Hepatocyte (in vitro differentiated cells): ENCODE measurements around the gene ARSA. TPM values are rescaled to one million over a fixed set of nuclear protein-coding genes. Genes with fewer than 3 reads are reported as not detected.
"Not testable (repeated sequence)": the region's sequence is repeated elsewhere in the genome, so short reads cannot be mapped to it uniquely, and the experiment has no call there.

ENCODE experiments used
- DNase-seq: peaks from one replicate; pipeline ENCODE4 v3.0.0-alpha.2; 2016; ENCODE audit warnings: low spot score
- H2AFZ ChIP-seq: fragments of 200-600 bp; sonication (generic); 2 replicates; pipeline ENCODE4 v1.6.0; 2016; ENCODE audit warnings: antibody characterized with exemption, mild to moderate bottlenecking
- H3K27ac ChIP-seq: fragments of 200-600 bp; sonication (generic); 2 replicates; pipeline ENCODE4 v1.5.1; 2016; ENCODE audit warnings: mild to moderate bottlenecking
- H3K27me3 ChIP-seq: fragments of 200-600 bp; sonication (generic); 2 replicates; pipeline ENCODE4 v1.6.1; 2016
- H3K36me3 ChIP-seq: fragments of 200-600 bp; sonication (generic); replicated peaks from 2 replicates; pipeline ENCODE4 v1.5.1; 2016; ENCODE audit warnings: low read depth; ENCODE audit not compliant: insufficient read depth
- H3K4me1 ChIP-seq: fragments of 200-600 bp; sonication (generic); 2 replicates; pipeline ENCODE4 v1.5.1; 2016; ENCODE audit warnings: mild to moderate bottlenecking, moderate library complexity; ENCODE audit not compliant: insufficient read depth
- H3K4me2 ChIP-seq: fragments of 200-600 bp; sonication (generic); 2 replicates; pipeline ENCODE4 v1.6.0; 2016
- H3K4me3 ChIP-seq: fragments of 200-600 bp; sonication (generic); 2 replicates; pipeline ENCODE4 v1.5.1; 2016; ENCODE audit warnings: mild to moderate bottlenecking
- H3K79me2 ChIP-seq: fragments of 200-600 bp; sonication (generic); 2 replicates; pipeline ENCODE4 v1.6.0; 2017; ENCODE audit warnings: mild to moderate bottlenecking
- H3K9me2 ChIP-seq: fragments of 200-600 bp; sonication (generic); replicated peaks from 2 replicates; pipeline ENCODE4 v1.6.0; 2017; ENCODE audit warnings: mild to moderate bottlenecking; ENCODE audit not compliant: insufficient read depth
- H3K9me3 ChIP-seq: fragments of 200-600 bp; sonication (generic); 2 replicates; pipeline ENCODE4 v1.5.1; 2016; ENCODE audit warnings: low read depth, mild to moderate bottlenecking
- H4K20me1 ChIP-seq: fragments of 200-600 bp; sonication (generic); 2 replicates; pipeline ENCODE4 v1.6.0; 2016; ENCODE audit warnings: mild to moderate bottlenecking; ENCODE audit not compliant: insufficient read depth, poor library complexity, severe bottlenecking
- EZH2 ChIP-seq: fragments of 200-600 bp; sonication (generic); IDR thresholded peaks from 2 replicates; pipeline ENCODE4 v1.6.1; 2016; ENCODE audit warnings: antibody characterized with exemption, mild to moderate bottlenecking, borderline replicate concordance
- EZH2phosphoT487 ChIP-seq: fragments of 200-600 bp; sonication (generic); IDR thresholded peaks from one replicate; pipeline ENCODE4 v1.6.1; 2018; ENCODE audit warnings: antibody characterized with exemption, mild to moderate bottlenecking, low read depth, moderate library complexity; ENCODE audit not compliant: unreplicated experiment, severe bottlenecking
- WGBS: methylation state at CpG from one replicate; pipeline ENCODE4 v1.1.6; 2016; ENCODE audit warnings: low lambda C conversion rate; ENCODE audit errors: missing lambda C conversion rate; 5-methylcytosine and 5-hydroxymethylcytosine counted together
- polyA plus RNA-seq: library from polyadenylated mRNA; unstranded; fragments of >200 nt; fragmentation: Nextera tagmentation; extraction: Ambion mirVana; gene quantifications from 2 replicates; pipeline ENCODE4 v1.2.1, GENCODE V29; 2016
- total RNA-seq: library from RNA; depleted of rRNA; stranded (reverse); fragments of >200 nt; gene quantifications from 2 replicates; pipeline ENCODE4 v1.2.3, GENCODE V29; 2014
- TF ChIP-seq, protein P1 (sequence below): fragments of 200-600 bp; sonication (generic); IDR thresholded peaks from 2 replicates; pipeline ENCODE4 v1.5.1; 2016; ENCODE audit warnings: antibody characterized with exemption, mild to moderate bottlenecking; ENCODE audit not compliant: poor library complexity

Gene ARSA
- total and polyA plus RNA-seq, 2 experiments from 2014 or later: 20.6 to 31.3 TPM

DNA sequence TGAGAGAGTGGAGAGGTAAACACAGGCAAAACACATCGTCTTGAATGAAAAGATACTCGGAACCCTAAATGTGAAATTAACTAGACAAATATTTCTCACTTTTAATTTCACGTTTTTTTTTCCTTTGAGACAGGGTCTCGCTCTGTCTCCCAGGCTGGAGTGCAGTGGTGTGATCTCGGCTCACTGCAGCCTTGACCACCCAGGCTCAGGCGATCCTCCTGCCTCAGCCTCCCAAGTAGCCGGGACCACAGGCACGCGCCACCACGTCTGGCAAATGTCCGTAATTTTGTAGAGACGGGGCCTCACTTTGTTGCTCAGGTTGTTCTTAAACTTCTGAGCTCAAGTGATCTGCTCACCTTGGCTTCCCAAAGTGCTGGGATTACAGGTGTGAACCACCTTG, 37.3 kb upstream of the ARSA start:
- Histone ChIP-seq H3K9me2 (no peaks in the 10 kb centered on the region), H4K20me1 (no peaks in the 10 kb centered on the region), H3K4me1 (no peaks in the 10 kb centered on the region), H3K4me3 (no peak overlapping the region), H2AFZ (no peak overlapping the region), H3K27me3 (peaks cover 4% of the 10 kb centered on the region), H3K27ac (no peak overlapping the region), H3K36me3 (no peaks in the 10 kb centered on the region), H3K9me3 (no peaks in the 10 kb centered on the region), H3K4me2 (no peak overlapping the region), H3K79me2 (no peaks in the 10 kb centered on the region)
- DNase-seq: no peak
- WGBS: 95% methylated on average over 12 of the region's 12 CpGs
- TF ChIP-seq, protein P1, sequence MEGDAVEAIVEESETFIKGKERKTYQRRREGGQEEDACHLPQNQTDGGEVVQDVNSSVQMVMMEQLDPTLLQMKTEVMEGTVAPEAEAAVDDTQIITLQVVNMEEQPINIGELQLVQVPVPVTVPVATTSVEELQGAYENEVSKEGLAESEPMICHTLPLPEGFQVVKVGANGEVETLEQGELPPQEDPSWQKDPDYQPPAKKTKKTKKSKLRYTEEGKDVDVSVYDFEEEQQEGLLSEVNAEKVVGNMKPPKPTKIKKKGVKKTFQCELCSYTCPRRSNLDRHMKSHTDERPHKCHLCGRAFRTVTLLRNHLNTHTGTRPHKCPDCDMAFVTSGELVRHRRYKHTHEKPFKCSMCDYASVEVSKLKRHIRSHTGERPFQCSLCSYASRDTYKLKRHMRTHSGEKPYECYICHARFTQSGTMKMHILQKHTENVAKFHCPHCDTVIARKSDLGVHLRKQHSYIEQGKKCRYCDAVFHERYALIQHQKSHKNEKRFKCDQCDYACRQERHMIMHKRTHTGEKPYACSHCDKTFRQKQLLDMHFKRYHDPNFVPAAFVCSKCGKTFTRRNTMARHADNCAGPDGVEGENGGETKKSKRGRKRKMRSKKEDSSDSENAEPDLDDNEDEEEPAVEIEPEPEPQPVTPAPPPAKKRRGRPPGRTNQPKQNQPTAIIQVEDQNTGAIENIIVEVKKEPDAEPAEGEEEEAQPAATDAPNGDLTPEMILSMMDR: no peak
- TF ChIP-seq EZH2phosphoT487 (no peak), EZH2 (no peak)

- DNase-seq: no peak
- Histone ChIP-seq H3K4me3 (no peak overlapping the region), H3K4me2 (no peak overlapping the region), H4K20me1 (no peaks in the 10 kb centered on the region), H3K9me2 (no peaks in the 10 kb centered on the region), H2AFZ (no peak overlapping the region), H3K36me3 (no peaks in the 10 kb centered on the region), H3K27me3 (no peaks in the 10 kb centered on the region), H3K27ac (no peak overlapping the region), H3K4me1 (no peaks in the 10 kb centered on the region), H3K9me3 (no peaks in the 10 kb centered on the region), H3K79me2 (no peaks in the 10 kb centered on the region)
- no peak for TF ChIP-seq EZH2phosphoT487
- TF ChIP-seq EZH2: no peak
- TF ChIP-seq, protein P1: no peak
These were observed 32.4 kb upstream of the ARSA start for GRCh38 chr22:50660306-50660705.

- H3K9me3 ChIP-seq, H3K9me2 ChIP-seq, H3K27me3 ChIP-seq, H3K79me2 ChIP-seq, H4K20me1 ChIP-seq, H3K4me3 ChIP-seq, H3K36me3 ChIP-seq, DNase-seq, H3K4me1 ChIP-seq, H3K27ac ChIP-seq, H3K4me2 ChIP-seq, H2AFZ ChIP-seq: not testable (repeated sequence)
- WGBS: 92% methylated on average over 7 of the region's 7 CpGs
These were observed 31.8 kb upstream of the ARSA start for GRCh38 chr22:50659711-50660110.

- Histone ChIP-seq H3K4me2 (no peak overlapping the region), H3K27me3 (no peaks in the 10 kb centered on the region), H3K9me3 (no peaks in the 10 kb centered on the region), H3K9me2 (no peaks in the 10 kb centered on the region), H3K4me1 (no peaks in the 10 kb centered on the region), H3K36me3 (no peaks in the 10 kb centered on the region), H3K27ac (no peak overlapping the region), H4K20me1 (no peaks in the 10 kb centered on the region), H2AFZ (no peak overlapping the region), H3K79me2 (no peaks in the 10 kb centered on the region), H3K4me3 (no peak overlapping the region)
- 84% methylated on average over 4 of the region's 4 CpGs for WGBS
- DNase-seq: no peak
- TF ChIP-seq EZH2phosphoT487 (no peak), EZH2 (no peak)
- TF ChIP-seq, protein P1: no peak
These were observed 30.0 kb upstream of the ARSA start for GRCh38 chr22:50657925-50658324.
